Osteoblast (primary cell): Measurements from ENCODE around the gene ATG7. TPM values are rescaled to one million over a fixed set of nuclear protein-coding genes. Genes with fewer than 3 reads are reported as not detected.

Experiments used
- DNase-seq: peaks from one replicate; pipeline ENCODE4 v3.0.0; 2011; ENCODE audit warnings: low spot score, mixed read lengths; ENCODE audit not compliant: insufficient read length; ENCODE audit errors: missing footprints
- H2AFZ ChIP-seq: 2 replicates; pipeline ENCODE4 v1.6.0; 2011; ENCODE audit warnings: mild to moderate bottlenecking, low read length
- H3K27ac ChIP-seq: 2 replicates; pipeline ENCODE4 v1.5.1; 2011; ENCODE audit warnings: mild to moderate bottlenecking, low read depth, low read length, moderate library complexity
- H3K27me3 ChIP-seq: 2 replicates; pipeline ENCODE4 v1.6.0; 2012; ENCODE audit warnings: mild to moderate bottlenecking, control low read depth, inconsistent platforms, low read length, moderate library complexity; ENCODE audit not compliant: insufficient read depth
- H3K36me3 ChIP-seq: 2 replicates; pipeline ENCODE4 v1.5.1; 2011; ENCODE audit warnings: mild to moderate bottlenecking, low read length, control low read depth, moderate library complexity; ENCODE audit not compliant: insufficient read depth
- H3K4me1 ChIP-seq: 2 replicates; pipeline ENCODE4 v1.5.1; 2011; ENCODE audit warnings: mild to moderate bottlenecking, low read length, control low read depth, moderate library complexity; ENCODE audit not compliant: insufficient read depth
- H3K4me2 ChIP-seq: 2 replicates; pipeline ENCODE4 v1.6.0; 2011; ENCODE audit warnings: mild to moderate bottlenecking, low read length; ENCODE audit not compliant: insufficient read depth
- H3K4me3 ChIP-seq: fragments of 200-600 bp; sonication (generic); 3 replicates; pipeline ENCODE4 v1.5.1; 2012; ENCODE audit warnings: mild to moderate bottlenecking, low read length, inconsistent platforms; ENCODE audit not compliant: insufficient read depth
- H3K79me2 ChIP-seq: 2 replicates; pipeline ENCODE4 v1.6.0; 2012; ENCODE audit warnings: mild to moderate bottlenecking, low read length, control low read depth, inconsistent platforms; ENCODE audit not compliant: insufficient read depth
- H3K9me3 ChIP-seq: 2 replicates; pipeline ENCODE4 v1.5.1; 2011; ENCODE audit warnings: low read depth, low read length, control low read depth
- H4K20me1 ChIP-seq: 2 replicates; pipeline ENCODE4 v1.6.0; 2012; ENCODE audit warnings: mild to moderate bottlenecking, low read length, control low read depth; ENCODE audit not compliant: insufficient read depth
- total RNA-seq: library from RNA; depleted of rRNA; stranded (reverse); fragments of >200 nt; gene quantifications from 2 replicates; pipeline ENCODE4 v1.2.3, GENCODE V29; 2012
- TF ChIP-seq, protein P1 (sequence below): IDR thresholded peaks from 2 replicates; pipeline ENCODE4 v1.5.1; 2011; ENCODE audit warnings: mild to moderate bottlenecking, low read depth, low read length, moderate library complexity; ENCODE audit errors: extremely low read depth

ATG7 gene
- total RNA-seq, 1 donor, result 93.4 TPM

GRCh38 chr3:11394392-11394791 lies 122.2 kb downstream of the ATG7 start:
- TF ChIP-seq, protein P1, sequence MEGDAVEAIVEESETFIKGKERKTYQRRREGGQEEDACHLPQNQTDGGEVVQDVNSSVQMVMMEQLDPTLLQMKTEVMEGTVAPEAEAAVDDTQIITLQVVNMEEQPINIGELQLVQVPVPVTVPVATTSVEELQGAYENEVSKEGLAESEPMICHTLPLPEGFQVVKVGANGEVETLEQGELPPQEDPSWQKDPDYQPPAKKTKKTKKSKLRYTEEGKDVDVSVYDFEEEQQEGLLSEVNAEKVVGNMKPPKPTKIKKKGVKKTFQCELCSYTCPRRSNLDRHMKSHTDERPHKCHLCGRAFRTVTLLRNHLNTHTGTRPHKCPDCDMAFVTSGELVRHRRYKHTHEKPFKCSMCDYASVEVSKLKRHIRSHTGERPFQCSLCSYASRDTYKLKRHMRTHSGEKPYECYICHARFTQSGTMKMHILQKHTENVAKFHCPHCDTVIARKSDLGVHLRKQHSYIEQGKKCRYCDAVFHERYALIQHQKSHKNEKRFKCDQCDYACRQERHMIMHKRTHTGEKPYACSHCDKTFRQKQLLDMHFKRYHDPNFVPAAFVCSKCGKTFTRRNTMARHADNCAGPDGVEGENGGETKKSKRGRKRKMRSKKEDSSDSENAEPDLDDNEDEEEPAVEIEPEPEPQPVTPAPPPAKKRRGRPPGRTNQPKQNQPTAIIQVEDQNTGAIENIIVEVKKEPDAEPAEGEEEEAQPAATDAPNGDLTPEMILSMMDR, result no peak
- H3K36me3 ChIP-seq, result no peaks in the 10 kb centered on the region
- no peak overlapping the region for H3K27ac ChIP-seq
- H3K79me2 ChIP-seq, result peaks cover 4% of the 10 kb centered on the region
- H3K9me3 ChIP-seq, result no peaks in the 10 kb centered on the region
- peaks cover 37% of the 10 kb centered on the region for H3K4me1 ChIP-seq
- H3K27me3 ChIP-seq, result no peaks in the 10 kb centered on the region
- no peak for DNase-seq
- no peak overlapping the region for H2AFZ ChIP-seq
- no peak overlapping the region for H3K4me3 ChIP-seq
- H4K20me1 ChIP-seq, result no peaks in the 10 kb centered on the region
- H3K4me2 ChIP-seq, result no peak overlapping the region

- Histone ChIP-seq H3K4me2 (no peak overlapping the region), H3K9me3 (no peaks in the 10 kb centered on the region), H3K27ac (no peak overlapping the region), H3K4me3 (no peak overlapping the region), H3K79me2 (no peaks in the 10 kb centered on the region), H4K20me1 (no peaks in the 10 kb centered on the region), H3K27me3 (no peaks in the 10 kb centered on the region), H3K4me1 (no peaks in the 10 kb centered on the region), H3K36me3 (peaks cover 6% of the 10 kb centered on the region), H2AFZ (no peak overlapping the region)
- TF ChIP-seq, protein P1, result no peak
- DNase-seq, result no peak
These were observed 128.0 kb downstream of the ATG7 start for GRCh38 chr3:11400213-11400612.

- no peaks in the 10 kb centered on the region for H3K27me3 ChIP-seq
- no peak overlapping the region for H3K27ac ChIP-seq
- H3K4me2 ChIP-seq, result no peak overlapping the region
- no peak overlapping the region for H2AFZ ChIP-seq
- no peak for DNase-seq
- no peak overlapping the region for H3K4me3 ChIP-seq
- H3K4me1 ChIP-seq, result no peaks in the 10 kb centered on the region
- H3K9me3 ChIP-seq, result no peaks in the 10 kb centered on the region
- H4K20me1 ChIP-seq, result no peaks in the 10 kb centered on the region
- peaks cover 6% of the 10 kb centered on the region for H3K36me3 ChIP-seq
- H3K79me2 ChIP-seq, result no peaks in the 10 kb centered on the region
- TF ChIP-seq, protein P1, result no peak
These were observed 129.2 kb downstream of the ATG7 start for GRCh38 chr3:11401434-11401833.

GRCh38 chr3:11405323-11405722 lies 133.1 kb downstream of the ATG7 start:
- no peak overlapping the region for H3K4me2 ChIP-seq
- no peak overlapping the region for H3K27ac ChIP-seq
- H3K4me1 ChIP-seq, result no peaks in the 10 kb centered on the region
- no peak overlapping the region for H3K4me3 ChIP-seq
- TF ChIP-seq, protein P1, result no peak
- no peaks in the 10 kb centered on the region for H4K20me1 ChIP-seq
- H3K27me3 ChIP-seq, result no peaks in the 10 kb centered on the region
- no peaks in the 10 kb centered on the region for H3K79me2 ChIP-seq
- no peak for DNase-seq
- no peaks in the 10 kb centered on the region for H3K9me3 ChIP-seq
- H3K36me3 ChIP-seq, result peaks cover 6% of the 10 kb centered on the region
- H2AFZ ChIP-seq, result no peak overlapping the region
